NCI-H748 (cell line): ENCODE measurements around the gene RNF114.
A peak's percentile ranks its signal among the peaks of the same experiment; 100 is the strongest.
"Not testable (repeated sequence)": the region's sequence is repeated elsewhere in the genome, so short reads cannot be mapped to it uniquely, and the experiment has no call there.

Experiments
- DNase-seq: peaks from one replicate; lab custom pipeline; 2025; ENCODE audit not compliant: unreplicated experiment; lab: John Stamatoyannopoulos, UW

Gene RNF114, protein sequence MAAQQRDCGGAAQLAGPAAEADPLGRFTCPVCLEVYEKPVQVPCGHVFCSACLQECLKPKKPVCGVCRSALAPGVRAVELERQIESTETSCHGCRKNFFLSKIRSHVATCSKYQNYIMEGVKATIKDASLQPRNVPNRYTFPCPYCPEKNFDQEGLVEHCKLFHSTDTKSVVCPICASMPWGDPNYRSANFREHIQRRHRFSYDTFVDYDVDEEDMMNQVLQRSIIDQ

GRCh38 chr20:49936153-49937026, at the start of gene RNF114:
Gene RNF114, plus strand, starts transcription at chr20:49936397. Its CDS starts 16 bp downstream, at chr20:49936413.
- DNase-seq, result peak; percentile 82

DNA sequence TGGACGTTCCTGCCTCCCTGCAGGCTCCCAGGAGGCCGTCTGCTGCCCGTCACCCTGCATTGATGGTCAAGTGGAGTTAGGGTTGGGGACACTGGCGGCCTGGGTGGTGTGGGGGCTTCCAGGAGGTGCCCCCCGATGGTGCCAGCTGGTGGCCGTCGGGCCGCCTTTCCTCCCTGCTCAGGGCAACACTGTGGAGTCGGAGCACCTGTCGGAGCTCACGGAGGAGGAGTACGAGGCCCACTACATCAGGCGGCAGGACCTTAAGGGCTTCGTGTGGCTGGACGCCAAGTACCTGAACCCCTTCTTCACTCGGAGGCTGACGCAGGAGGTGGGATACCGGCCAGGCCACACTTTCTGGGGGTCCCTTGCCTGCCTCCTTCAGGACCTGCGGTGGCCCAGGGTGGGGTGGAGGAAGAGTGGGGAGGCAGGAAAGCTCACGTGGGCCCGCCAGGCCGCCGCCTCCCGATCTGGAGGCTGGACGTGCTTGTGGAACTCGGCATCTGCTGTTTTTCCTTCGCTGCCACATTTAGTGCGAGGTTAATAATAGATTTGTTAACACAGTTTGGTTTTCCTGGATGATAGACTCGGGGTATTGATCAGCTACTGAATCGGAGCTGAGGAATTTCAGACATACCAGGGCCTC, 49.5 kb upstream of the RNF114 start:
- no peak for DNase-seq

- DNase-seq, result no peak
These were observed 48.7 kb upstream of the RNF114 start for GRCh38 chr20:49887251-49888211.

DNA sequence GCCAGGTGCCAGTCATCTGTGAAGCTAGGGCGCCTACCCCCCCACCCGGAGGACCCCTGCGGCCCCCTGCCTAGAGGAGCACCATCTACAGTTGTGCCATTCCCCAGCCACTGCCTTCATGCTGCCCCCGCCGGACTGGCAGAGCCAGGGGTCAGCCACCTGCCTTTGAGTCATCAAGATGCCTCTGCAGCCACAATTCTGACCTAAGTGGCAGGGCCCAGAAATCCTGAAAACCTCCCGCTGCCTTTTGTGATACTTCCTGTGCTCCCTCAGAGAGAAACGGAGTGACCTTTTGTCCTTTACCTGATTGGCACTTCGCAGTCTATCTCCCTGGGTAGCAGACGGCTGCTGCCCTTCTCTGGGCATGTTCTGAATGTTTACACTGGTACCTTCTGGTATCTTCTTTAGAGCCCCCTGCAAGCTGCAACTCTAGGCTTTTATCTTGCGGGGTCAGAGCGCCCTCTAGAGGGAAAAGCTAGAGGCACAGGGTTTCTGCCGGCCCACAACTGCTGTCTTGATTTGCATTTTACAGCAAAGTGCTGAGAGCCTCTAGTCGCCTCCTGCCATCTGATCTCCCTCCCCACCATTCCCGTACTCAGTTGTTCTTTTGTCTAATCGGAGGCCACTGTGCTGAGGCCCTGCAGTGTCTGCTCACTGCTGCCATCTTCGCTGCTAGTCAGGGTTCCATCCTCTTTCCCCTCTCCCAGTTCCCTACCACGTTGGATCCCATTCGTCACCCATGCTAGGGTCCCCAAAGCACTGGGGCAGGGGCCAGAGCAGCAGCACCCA, 47.8 kb upstream of the RNF114 start:
- peak; percentile 49 for DNase-seq

GRCh38 chr20:49889001-49889934, 46.9 kb upstream of the RNF114 start:
- DNase-seq, result no peak

DNA sequence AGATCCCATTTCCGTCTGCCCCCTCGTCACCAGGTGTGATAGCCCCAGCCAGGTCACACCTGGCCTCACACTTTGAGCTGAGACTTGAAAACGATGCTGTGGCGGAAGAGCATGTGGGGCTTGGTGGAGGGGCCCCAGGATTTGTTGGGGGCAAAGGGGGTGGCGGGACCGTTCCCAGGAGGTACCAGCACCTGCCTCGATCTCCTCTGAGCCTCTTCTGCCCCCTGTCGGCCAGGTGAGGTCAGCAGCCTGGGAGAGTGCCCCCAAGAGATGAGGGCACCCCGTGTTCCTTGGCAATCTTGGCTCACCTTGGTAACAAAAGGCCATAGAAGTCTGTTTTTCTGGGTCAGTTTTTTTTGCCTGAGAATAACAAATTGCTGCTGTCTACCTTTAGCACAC, 46.3 kb upstream of the RNF114 start:
- DNase-seq, result peak; percentile 6

DNA sequence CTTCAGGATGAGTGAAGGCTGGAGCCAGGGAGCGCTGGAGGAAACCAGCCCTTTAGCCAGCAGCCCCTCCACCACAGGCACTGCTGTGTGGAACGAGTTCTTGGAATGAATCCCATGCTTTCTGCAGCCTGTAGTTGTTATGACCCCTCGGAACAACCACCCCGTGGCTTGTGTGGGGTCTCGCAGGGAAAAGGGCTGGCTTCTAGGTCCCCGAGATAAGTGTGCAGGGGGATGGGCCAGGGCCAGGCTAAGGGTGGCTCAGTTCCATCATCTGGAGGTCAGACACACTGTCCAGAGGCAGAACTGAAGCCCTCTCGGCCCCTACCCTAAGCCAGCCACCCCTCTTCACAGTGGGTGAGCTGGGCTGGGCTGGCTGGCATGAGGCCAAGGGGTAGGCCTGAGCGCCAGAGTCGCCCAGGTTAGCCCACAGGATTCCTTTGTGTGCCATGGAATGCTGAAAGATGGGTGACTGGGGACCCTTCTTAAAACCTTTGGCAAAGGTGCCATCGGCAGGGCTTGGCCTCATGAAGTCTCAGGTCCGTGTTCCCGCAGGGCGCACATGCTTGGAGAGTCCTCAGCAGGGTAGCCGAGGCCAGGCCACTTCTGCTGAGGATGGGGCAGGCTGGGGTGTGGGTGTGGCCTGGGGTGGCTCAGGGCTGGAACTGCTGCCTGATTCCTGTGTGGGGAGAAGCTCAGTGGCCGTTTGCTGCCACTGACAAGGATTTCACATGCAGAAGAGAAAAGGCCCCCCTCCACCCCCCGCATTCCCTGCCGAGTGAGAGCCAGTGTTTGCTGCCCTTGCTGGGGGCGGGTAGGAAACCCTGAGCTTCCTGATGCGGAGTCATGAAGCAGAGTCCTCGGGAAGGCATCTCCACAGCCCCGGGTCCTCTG, 45.5 kb upstream of the RNF114 start:
- no peak for DNase-seq

GRCh38 chr20:49891476-49892110, 44.6 kb upstream of the RNF114 start:
- DNase-seq, result no peak

GRCh38 chr20:49892260-49892659, 43.9 kb upstream of the RNF114 start:
- no peak for DNase-seq

- DNase-seq, result no peak
These were observed 43.4 kb upstream of the RNF114 start for GRCh38 chr20:49892817-49893216.

DNA sequence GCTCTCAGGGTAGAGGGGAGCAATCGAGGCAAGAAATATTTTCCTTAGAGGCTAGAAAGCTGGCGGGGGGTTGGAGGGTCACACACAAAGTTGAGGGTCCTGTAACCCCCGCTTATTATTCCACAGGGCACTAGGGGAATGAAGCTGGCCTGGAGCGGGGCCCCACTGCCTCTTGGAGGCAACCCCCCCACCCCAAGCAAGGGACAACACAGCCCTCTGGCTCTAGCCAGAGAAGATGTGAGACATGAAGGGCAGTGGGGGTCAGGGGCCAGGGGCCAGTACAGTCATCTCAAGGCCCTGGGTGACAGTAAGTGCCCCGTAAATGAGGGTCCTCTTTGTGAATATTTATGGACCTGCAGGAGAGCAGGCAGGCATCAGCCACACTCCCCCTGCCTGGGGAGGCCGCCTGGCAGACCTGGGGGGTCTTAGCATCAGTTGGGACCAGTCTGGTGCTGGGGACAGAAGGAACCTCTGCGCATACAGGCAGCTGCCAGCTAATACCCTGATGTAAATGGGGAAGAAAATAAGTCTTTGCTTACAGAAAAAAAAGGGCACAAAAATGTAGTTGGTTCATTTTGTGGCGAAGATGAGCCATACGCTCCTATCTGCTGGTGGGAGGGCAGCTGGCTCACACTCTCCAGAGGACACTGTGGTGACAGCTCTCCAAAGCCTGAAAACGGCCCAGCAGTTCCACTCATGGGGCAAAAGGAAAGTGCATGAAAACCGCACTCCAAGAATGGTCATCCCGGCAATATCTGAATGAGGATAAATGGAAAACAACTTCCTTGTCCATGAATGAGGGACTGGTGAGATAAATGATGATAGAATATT, 42.7 kb upstream of the RNF114 start:
- DNase-seq, result no peak

DNA sequence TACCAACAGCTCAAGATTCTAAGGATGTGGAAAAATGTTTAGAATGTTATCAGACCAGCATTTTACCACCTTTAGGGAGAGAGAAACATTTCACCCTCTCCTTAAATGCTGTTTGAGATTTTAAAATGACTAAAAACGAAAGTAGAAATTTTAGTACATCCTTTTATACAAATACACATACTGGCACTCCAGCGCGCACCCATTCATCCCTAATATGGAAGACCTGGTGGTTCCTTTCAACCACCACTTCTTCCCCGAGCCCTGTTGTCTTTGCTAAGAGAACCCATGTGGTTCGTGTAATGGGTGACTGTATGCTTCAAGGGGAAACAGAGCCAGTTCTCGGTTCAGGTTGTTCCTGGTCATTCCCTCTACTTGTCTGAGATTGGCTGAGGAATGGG, 42.1 kb upstream of the RNF114 start:
- no peak for DNase-seq

DNA sequence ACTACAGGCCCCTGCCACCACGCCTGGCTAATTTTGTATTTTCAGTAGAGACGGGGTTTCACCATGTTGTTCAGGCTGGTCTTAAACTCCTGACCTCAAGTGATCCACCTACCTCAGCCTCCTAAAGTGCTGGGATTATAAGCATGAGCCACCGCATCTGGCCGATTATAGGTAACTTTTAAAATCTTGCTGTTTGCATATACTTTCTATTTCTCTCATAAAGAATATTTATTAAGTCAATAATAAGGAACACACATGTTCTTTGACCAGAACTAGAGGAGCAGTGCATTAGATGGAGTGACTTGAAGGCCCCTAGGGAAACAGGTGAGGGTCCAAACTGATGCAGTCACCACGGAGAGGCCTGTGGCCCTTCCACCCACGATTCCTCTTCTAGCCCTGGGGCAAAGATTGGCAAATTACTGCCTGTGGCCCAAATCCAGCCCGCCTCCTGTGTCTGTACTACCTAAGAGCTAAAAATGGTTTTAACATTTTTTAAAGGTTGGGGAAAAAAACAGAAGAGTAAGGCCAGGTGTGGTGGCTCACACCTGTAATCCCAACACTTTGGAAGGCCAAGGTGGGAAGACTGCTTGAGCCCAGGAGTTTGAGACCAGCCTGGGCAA, 40.6 kb upstream of the RNF114 start:
- DNase-seq, result not testable (repeated sequence)

GRCh38 chr20:49896204-49896603, 40.0 kb upstream of the RNF114 start:
- DNase-seq, result no peak

- no peak for DNase-seq
These were observed 36.4 kb upstream of the RNF114 start for GRCh38 chr20:49899541-49900383.
